HG02763 (cell line): Measurements from ENCODE around the gene OSBPL3.
A peak's percentile ranks its signal among the peaks of the same experiment; 100 is the strongest.

ENCODE experiments used
- ATAC-seq: cut with Tn5 transposase; IDR thresholded peaks from one replicate; pipeline ENCODE4 v1.9.1; 2021; ENCODE audit warnings: mild to moderate bottlenecking, moderate library complexity; ENCODE audit not compliant: unreplicated experiment

Gene OSBPL3

GRCh38 chr7:24769014-24769830 lies 210.8 kb downstream of the OSBPL3 start:
- no peak for ATAC-seq

DNA sequence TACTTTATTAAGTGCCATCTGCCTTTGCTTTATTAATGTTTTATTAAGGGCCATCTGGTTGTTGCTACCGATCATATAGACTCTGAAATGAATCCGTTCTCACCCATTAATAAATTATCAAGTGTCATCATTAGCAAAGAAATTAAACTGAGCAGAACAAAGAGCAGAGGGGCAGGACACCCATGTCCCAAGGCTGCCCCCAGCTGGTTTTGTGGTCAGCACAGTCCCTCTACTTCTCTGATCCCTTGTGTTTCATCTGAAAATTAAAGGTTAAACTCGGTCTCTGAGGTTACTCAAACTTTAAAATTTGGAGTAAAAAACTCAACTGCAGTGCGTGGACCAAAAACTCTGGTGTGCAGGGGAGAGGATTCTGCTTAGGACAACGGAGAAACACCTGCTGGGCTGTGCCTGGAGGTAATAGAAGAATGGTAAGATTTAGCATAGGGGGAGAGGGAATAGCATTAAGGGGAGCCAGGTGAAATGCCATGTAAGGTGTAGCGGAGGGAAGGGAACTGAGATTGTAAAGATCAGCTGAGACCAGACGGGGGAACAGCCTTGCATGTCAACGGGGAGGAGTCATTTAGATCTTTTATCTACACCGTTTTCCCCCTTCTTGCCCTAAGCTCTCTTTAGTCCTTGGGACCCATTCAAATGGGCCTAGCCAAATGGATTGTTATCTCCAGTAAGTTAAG lies 212.0 kb downstream of the OSBPL3 start:
- no peak for ATAC-seq

GRCh38 chr7:24764972-24765744 lies 214.8 kb downstream of the OSBPL3 start:
- ATAC-seq: no peak

GRCh38 chr7:24764011-24764410 lies 216.0 kb downstream of the OSBPL3 start:
- no peak for ATAC-seq

- ATAC-seq: no peak
Observed at GRCh38 chr7:24763303-24763901, 216.6 kb downstream of the OSBPL3 start.

GRCh38 chr7:24762771-24763170 lies 217.2 kb downstream of the OSBPL3 start:
- ATAC-seq: no peak

- ATAC-seq: no peak
Observed at GRCh38 chr7:24760968-24761367, 219.0 kb downstream of the OSBPL3 start.

- peak; percentile 61 for ATAC-seq
Observed at GRCh38 chr7:24757353-24758275, 222.4 kb downstream of the OSBPL3 start, which contains the start of gene GSDME. GSDME (minus strand) TSS chr7:24757464; CDS start chr7:24749774, 7,690 bp downstream.

DNA sequence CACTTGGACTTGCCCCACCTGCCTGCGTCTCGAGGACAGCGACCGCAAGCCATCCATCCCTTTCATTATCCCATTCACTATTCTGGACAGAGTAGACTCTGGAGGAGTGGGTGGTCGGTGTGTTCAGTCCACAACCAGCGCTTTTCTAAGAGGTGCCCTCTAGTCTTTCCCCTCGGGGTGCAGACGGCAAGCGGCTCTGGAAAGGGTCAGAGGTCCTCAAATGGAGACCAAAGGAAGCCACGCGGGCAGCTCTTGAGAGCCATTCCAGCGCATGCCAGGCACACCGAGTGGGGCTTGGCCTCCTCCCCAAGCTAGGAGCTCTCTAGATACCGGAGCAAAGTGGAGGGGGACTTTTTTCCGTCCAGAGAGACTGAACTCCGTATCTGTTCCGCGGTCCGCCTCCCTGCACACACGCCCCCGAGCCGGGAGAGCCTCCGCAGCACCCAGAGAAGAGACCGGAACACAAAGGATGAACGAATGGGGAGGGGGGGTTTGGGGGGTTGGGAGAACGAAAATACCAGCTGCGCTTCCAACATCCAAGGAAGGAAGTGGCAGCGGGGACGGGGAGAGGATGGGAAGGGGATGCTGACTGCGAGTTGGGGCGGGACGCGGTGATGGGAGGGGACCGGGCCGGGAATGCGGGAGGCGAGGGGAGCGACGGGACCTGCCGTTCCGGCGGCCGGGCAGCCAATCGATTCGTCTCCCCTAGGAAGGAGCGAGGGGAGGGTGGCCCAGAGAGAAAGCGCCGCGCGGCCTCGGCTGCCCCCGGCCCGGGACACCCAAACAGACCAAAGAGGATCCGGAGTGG lies 223.2 kb downstream of the OSBPL3 start:
- peak; percentile 30 for ATAC-seq

DNA sequence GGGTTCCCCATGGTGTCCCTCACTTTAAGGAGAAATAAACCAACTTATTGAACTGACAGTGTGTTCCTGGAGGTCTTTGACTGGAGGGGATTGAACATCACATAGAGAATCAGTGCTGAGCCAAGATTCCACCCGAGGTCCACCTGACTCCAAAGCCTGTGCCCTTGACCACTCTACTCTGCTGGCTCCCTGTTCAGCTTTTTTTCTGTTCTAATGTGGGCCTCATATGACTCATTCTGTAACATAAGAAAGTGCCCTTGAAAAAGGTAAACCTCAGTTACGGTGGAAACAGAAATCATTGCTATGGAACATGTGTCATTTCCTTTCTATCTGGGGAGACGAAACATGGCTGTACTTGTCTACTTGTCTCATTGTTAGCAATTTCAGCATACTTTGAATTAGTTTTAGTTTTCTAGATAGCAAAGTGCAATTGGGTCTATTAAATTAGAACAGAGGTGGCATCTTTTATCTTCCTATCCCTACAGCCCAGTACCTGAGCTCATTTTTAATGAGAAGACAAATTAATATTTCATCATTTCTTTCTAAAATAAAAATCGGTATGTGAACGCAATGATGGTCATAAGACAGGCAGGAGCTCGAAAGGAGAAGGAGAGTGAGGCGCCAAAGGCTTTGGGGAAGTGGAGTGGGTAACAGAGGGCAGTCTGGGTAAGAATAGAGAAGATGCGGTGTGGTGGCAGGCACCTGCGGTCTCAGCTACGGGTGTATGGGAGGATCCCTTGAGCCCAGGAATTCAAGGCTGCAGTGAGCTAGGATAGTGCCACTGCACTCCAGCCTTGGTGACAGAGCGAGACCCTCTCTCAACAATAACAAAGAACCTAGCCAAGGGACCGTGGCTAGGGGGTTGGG lies 224.2 kb downstream of the OSBPL3 start:
- ATAC-seq: peak; percentile 59

DNA sequence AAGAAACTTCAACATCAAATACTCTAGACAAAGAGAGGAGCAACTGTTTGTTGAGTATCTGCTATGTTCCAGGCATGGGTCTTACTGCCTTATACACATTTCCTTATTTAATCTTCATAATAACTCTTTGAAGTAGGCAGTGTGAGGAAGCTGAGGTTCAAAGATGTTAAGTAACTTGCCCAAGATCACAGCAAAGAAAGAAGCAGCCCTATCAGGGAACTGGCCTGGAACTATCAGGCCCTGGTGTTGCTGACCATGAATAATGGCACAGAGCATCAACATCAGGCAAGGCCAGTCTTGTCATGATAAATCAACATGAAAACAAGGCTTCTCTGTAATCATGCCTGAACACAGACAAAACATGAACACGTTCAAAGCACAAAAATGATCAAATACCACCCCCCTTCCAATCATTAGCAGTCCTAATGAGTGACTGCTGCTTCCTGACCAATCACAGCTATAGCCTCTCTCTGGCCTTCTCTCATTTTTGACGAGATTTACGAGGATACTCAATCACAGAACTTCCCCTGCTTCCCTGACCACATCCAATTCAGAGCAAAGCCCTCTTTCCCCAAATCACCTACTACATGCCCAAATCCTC lies 225.0 kb downstream of the OSBPL3 start:
- no peak for ATAC-seq

GRCh38 chr7:24752073-24752800 lies 227.7 kb downstream of the OSBPL3 start:
- no peak for ATAC-seq

- ATAC-seq: no peak
Observed at GRCh38 chr7:24751484-24751883, 228.5 kb downstream of the OSBPL3 start.

GRCh38 chr7:24750441-24751055 lies 229.4 kb downstream of the OSBPL3 start:
- no peak for ATAC-seq

DNA sequence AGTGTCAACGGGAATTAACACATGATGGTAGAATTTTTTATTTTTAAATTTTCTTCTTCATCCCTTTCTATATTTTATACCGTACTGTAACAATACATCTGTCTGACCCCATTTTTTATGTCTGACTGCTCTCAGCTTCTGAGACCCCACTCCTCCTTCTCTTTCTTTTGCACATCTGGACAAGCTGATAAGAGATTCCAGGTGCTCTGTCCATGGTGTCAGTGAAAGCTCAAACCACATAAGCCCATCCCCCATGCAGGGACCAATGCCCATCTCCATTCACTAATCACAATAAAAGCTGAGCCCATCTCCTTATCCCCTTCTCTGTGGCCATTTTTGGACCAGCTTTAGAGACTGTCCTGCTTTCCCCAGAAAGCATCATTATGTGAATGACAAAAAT lies 231.5 kb downstream of the OSBPL3 start:
- no peak for ATAC-seq
